Activated naive CD4-positive, alpha-beta T cell treated with anti-CD3 and anti-CD28 coated beads for 36 hours (primary cell): ENCODE results near the gene ULK4. TPM values are rescaled to one million over a fixed set of nuclear protein-coding genes. Genes with fewer than 3 reads are reported as not detected.

Experiments
- CTCF ChIA-PET: fragments of 350-600 bp; sonication (Branson Sonifier 250); formaldehyde crosslinking; loops from one replicate; lab custom pipeline; 2021; ENCODE audit warnings: antibody characterized with exemption; lab: Charles Lee
- DNase-seq: peaks from one replicate; pipeline ENCODE4 v3.0.0-alpha.2; 2020
- H3K27ac Mint-ChIP-seq: one replicate; pipeline ENCODE4 v1.8.0; 2021; ENCODE audit warnings: mild to moderate bottlenecking, mixed read lengths
- H3K27me3 Mint-ChIP-seq: one replicate; pipeline ENCODE4 v1.8.0; 2021; ENCODE audit warnings: low read depth, mixed read lengths
- H3K36me3 Mint-ChIP-seq: one replicate; pipeline ENCODE4 v1.8.0; 2021; ENCODE audit warnings: low read depth, mixed read lengths
- H3K4me1 Mint-ChIP-seq: one replicate; pipeline ENCODE4 v1.8.0; 2021; ENCODE audit warnings: low read depth, mixed read lengths
- H3K4me3 Mint-ChIP-seq: one replicate; pipeline ENCODE4 v1.8.0; 2021; ENCODE audit warnings: mild to moderate bottlenecking, moderate library complexity, mixed read lengths
- H3K9me3 Mint-ChIP-seq: one replicate; pipeline ENCODE4 v1.8.0; 2021; ENCODE audit warnings: mixed read lengths
- intact Hi-C: fragments of 100-400 bp; cut with micrococcal nuclease; formaldehyde crosslinking; loops from one replicate; pipeline ENCODE4 v1.15.1; 2023
- total RNA-seq, 2 experiments: library from RNA; stranded (reverse); gene quantifications; one replicate each; pipeline ENCODE4 v1.2.3, GENCODE V29; 2021

The ULK4 gene
- total RNA-seq, 2 experiments from 2014 or later: 8.5 to 9.1 TPM

DNA sequence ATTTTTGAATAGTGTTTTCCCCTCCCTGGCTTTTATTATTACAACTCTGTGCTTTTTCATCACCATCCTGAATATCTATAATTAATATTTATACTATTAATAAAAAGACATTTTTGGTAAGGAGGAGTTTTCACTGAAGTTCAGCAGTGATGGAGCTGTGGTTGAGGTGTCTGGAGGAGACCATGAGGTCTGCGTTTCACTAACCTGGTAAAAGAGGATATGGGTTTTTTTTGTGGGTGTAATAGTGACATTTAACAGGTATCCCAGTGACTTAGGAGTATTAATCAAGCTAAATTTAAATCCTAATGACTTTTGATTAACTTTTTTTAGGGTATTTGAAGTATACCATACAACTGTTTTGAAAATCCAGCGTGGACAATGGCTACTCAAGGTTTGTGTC lies 738.2 kb downstream of the ULK4 start:
- intact Hi-C loops: no loop called here
- H3K36me3 Mint-ChIP-seq: peaks cover 41% of the 10 kb centered on the region
- no peak overlapping the region for H3K4me3 Mint-ChIP-seq
- DNase-seq: no peak
- peaks cover 46% of the 10 kb centered on the region for H3K4me1 Mint-ChIP-seq
- peak overlapping the region; percentile 0 for H3K27ac Mint-ChIP-seq
- CTCF ChIA-PET: no interaction called here
- H3K27me3 Mint-ChIP-seq: no peaks in the 10 kb centered on the region
- H3K9me3 Mint-ChIP-seq: no peaks in the 10 kb centered on the region

DNA sequence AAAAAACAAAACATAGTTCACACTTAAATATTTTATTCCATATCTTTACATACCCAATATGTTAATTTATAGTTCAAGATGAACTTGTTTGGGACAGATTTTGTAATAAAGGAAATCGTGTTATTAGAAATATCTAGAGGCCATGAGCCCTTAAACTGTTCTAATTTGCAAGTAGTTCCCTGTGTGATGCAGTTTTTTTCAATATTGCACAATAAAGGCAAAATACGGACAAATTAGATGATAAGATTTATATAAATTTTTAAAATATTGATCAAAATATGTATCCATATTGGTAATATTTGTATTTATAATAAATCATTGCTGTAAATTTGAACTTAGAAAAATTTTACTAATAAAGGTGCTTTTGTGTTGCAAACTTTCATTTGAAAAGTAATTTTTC lies 738.8 kb downstream of the ULK4 start:
- no peak for DNase-seq
- CTCF ChIA-PET: interaction anchor here (0.6 kb wide), 1 partner anchor 497 kb away, joined by 3 read pairs; no protein-coding TSS in a partner anchor
- H3K27me3 Mint-ChIP-seq: no peaks in the 10 kb centered on the region
- intact Hi-C loops: no loop called here
- H3K9me3 Mint-ChIP-seq: no peaks in the 10 kb centered on the region
- H3K27ac Mint-ChIP-seq: no peak overlapping the region
- H3K36me3 Mint-ChIP-seq: peaks cover 35% of the 10 kb centered on the region
- no peak overlapping the region for H3K4me3 Mint-ChIP-seq
- peaks cover 48% of the 10 kb centered on the region for H3K4me1 Mint-ChIP-seq

DNA sequence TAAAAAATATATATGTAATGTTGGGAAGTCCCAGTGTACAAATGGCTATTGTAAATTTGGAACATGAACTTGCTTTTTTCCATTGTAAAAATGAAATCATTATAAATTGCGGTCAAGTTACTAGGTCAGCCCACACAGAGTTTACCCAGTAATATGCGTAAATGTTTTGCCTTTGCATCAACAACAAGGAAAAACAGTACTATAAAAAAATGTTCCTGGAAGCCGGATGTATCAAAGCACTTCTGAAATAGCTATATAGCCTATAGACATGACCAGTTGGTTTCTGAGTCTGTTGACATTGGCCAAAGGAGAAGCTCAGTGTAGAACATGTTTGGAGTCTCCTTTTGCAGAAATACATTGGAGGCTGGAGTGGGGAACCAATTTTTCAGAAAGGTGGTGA lies 739.4 kb downstream of the ULK4 start:
- peaks cover 53% of the 10 kb centered on the region for H3K4me1 Mint-ChIP-seq

DNA sequence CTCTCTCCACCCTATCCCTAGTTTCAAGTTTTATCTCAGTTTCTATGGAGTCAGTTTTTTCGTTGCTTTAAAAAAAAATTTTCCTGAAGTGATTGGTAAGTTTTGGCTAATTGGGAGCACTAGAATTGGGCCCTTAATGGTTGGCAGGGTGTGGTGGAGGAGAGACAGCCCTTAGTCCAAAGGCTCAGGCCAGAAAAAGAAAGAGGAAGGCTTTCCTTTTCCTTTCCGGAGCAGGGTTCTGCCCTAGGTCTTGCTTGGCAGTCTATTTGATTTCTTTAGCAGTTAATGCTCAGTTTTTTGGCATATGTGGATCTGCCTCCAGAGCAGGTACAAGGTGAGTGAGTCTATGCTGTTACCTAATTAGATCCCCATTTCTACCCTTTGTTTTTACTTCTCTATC lies 739.9 kb downstream of the ULK4 start:
- no peak for DNase-seq
- Mint-ChIP-seq H3K4me3 (no peak overlapping the region), H3K36me3 (peaks cover 30% of the 10 kb centered on the region), H3K4me1 (peaks cover 57% of the 10 kb centered on the region), H3K27me3 (no peaks in the 10 kb centered on the region), H3K9me3 (no peaks in the 10 kb centered on the region), H3K27ac (peak overlapping the region; percentile 43)
- intact Hi-C loops: no loop called here
- CTCF ChIA-PET: no interaction called here

More for the DNA sequence above, 739.4 kb downstream of the ULK4 start:
- DNase-seq: no peak
- peaks cover 32% of the 10 kb centered on the region for H3K36me3 Mint-ChIP-seq
- H3K9me3 Mint-ChIP-seq: no peaks in the 10 kb centered on the region
- H3K27ac Mint-ChIP-seq: peak overlapping the region; percentile 4
- CTCF ChIA-PET: interaction anchor here (0.6 kb wide), 1 partner anchor 497 kb away, joined by 3 read pairs; no protein-coding TSS in a partner anchor
- intact Hi-C loops: no loop called here
- no peaks in the 10 kb centered on the region for H3K27me3 Mint-ChIP-seq
- no peak overlapping the region for H3K4me3 Mint-ChIP-seq

DNA sequence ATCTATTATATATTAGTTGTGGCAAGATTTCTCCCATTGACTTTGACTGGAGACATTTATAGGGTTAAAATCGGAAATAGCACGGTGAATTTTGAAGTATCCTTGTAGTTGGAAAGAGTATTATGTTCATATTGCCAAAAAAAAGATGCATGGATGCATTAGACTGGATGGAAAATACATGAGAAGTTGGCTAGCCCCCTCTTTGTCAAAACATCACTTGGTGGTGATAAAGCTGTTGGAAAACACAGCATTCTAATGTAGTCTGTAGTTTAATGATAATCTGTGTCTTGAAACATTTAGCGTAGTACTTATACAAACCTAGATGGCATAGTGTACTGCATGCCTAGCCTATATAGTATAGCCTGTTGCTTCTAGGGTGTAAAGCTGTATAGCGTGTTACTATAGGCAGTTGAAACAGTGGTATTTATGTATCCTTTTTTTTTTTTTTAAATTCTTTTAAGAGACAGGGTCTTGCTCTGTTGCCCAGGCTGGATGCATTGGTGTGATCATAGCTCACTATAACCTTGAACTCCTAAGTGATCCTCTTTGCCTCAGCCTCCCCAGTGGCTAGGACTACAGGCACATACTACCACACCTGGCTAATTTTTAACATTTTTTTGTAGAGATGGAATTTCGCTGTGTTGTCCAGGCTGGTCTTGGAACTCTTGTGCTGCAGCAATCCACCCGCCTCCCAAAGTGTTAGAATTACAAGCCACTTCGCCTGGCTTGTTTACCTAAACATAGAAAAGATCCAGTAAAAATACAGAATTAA lies 740.8 kb downstream of the ULK4 start:
- Mint-ChIP-seq H3K27me3 (no peaks in the 10 kb centered on the region), H3K27ac (peak overlapping the region; percentile 37), H3K36me3 (peaks cover 21% of the 10 kb centered on the region), H3K4me3 (no peak overlapping the region), H3K4me1 (peaks cover 58% of the 10 kb centered on the region), H3K9me3 (no peaks in the 10 kb centered on the region)
- intact Hi-C loops: no loop called here
- CTCF ChIA-PET: interaction anchor here (0.6 kb wide), 2 partner anchors 155 to 188 kb away, joined by 3 read pairs; no protein-coding TSS in a partner anchor
- no peak for DNase-seq

DNA sequence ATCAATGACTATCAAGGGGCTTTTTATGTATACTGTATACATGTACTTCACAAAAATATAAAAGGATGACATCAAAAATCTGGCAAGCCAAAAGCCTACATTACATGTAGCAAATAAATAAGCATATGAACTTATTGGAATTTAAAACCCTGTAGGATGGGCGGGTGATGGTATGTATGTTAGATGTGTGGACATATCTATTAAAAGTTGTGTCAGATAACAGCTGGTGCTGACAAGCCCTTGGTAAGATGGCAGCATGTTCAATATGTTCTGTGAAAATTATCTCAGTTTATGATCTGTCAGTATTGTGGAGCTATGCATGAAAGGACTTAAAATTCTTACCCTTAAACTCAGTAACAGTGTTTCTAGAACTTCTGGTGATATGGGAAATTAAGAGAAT lies 742.5 kb downstream of the ULK4 start:
- no peak overlapping the region for H3K27ac Mint-ChIP-seq
- intact Hi-C loops: no loop called here

DNA sequence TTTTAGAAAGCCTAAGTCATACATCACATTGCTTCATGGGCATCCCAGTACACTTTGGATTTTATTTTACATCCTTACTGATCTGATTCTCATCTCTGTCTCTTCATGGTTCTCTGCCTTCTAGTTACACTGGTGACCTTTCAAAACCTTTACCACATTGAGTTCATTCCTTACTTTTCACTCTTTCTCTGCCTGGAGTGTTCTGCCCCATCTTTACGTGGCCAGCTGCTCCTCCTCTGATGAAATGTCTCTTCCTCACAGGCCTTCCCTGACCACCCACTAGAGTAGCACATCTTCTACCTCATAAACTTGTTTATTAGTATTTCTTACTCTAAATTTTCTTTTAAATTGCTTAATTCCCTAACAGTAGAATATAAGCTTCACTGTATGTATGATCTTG lies 744.9 kb downstream of the ULK4 start:
- no peak for DNase-seq
- CTCF ChIA-PET: no interaction called here
- Mint-ChIP-seq H3K36me3 (peaks cover 3% of the 10 kb centered on the region), H3K9me3 (no peaks in the 10 kb centered on the region), H3K4me3 (no peak overlapping the region), H3K27me3 (no peaks in the 10 kb centered on the region), H3K27ac (peak overlapping the region; percentile 17), H3K4me1 (peaks cover 85% of the 10 kb centered on the region)
- intact Hi-C loops: no loop called here

More for the DNA sequence above, 742.5 kb downstream of the ULK4 start:
- CTCF ChIA-PET: interaction anchor here (0.7 kb wide), 1 partner anchor 48 kb away, joined by 3 read pairs; no protein-coding TSS in a partner anchor
- no peak for DNase-seq
- no peaks in the 10 kb centered on the region for H3K27me3 Mint-ChIP-seq
- no peaks in the 10 kb centered on the region for H3K9me3 Mint-ChIP-seq
- H3K4me1 Mint-ChIP-seq: peaks cover 68% of the 10 kb centered on the region
- H3K36me3 Mint-ChIP-seq: peaks cover 12% of the 10 kb centered on the region
- no peak overlapping the region for H3K4me3 Mint-ChIP-seq

DNA sequence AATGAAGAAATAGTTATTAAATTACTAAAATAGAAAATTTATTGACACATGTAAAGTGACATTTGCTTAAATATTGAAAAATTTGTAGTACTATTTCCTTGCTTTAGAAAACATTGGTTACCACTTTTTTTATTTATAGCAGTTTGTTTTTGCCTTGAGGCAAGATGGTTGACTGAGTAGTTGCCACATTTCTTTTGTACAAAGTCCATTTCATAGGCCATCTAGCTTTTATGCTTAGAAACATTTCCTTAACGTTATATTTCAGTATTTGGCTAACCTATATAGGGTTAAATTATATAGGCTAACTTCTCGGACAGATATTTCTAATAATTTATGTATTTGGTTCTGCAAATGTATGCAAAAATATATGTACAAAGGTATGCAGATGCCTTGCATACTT lies 745.5 kb downstream of the ULK4 start:
- intact Hi-C loops: no loop called here
- Mint-ChIP-seq H3K27ac (no peak overlapping the region), H3K36me3 (peaks cover 6% of the 10 kb centered on the region), H3K4me1 (peaks cover 85% of the 10 kb centered on the region), H3K4me3 (no peak overlapping the region), H3K9me3 (no peaks in the 10 kb centered on the region), H3K27me3 (no peaks in the 10 kb centered on the region)
- no peak for DNase-seq
- CTCF ChIA-PET: no interaction called here

DNA sequence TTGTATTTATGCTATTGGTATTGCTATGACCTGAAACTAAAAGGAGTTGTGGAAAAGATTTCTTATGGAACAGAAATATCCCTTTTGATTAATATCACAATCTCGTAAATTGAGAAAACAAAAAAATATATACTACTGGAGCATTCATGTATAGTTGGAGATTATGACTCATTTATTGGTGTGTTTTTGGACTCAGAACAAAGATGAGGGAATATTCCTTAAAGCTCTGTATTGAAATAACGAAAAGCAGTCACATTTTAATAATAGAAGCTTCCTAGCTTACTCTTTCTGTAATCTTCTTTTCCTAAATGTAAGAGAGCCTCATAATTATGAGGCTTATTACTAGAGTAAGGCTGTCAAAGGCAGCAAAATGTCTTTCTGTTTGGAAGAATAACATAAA lies 748.3 kb downstream of the ULK4 start:
- Mint-ChIP-seq H3K9me3 (peaks cover 1% of the 10 kb centered on the region), H3K4me1 (peaks cover 74% of the 10 kb centered on the region), H3K36me3 (peaks cover 15% of the 10 kb centered on the region), H3K4me3 (no peak overlapping the region), H3K27ac (peak overlapping the region; percentile 48), H3K27me3 (no peaks in the 10 kb centered on the region)
- CTCF ChIA-PET: no interaction called here
- intact Hi-C loops: loop anchor here (1.0 kb wide), 1 partner anchor 12 kb away; no protein-coding TSS in a partner anchor
- no peak for DNase-seq

DNA sequence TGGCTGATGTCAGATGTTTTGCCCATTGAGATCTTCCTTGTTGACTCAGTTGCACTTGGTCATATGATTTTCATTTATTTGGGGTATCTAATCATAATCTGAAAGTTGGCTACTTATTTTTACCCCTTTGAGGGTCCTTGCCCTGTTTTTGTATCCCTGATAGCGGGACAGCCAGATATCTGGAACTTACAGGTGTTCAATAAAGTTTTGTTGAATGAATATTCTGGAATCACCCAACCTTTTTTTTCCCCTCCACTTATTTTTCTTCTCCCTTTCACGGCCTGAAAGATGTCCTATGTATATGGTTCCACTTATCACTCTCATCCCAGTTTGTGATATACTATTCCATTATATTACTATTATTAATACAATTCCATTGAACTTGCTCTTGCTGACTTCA lies 749.8 kb downstream of the ULK4 start:
- Mint-ChIP-seq H3K4me1 (peaks cover 77% of the 10 kb centered on the region), H3K27me3 (no peaks in the 10 kb centered on the region), H3K27ac (no peak overlapping the region), H3K36me3 (peaks cover 18% of the 10 kb centered on the region), H3K9me3 (peaks cover 1% of the 10 kb centered on the region), H3K4me3 (no peak overlapping the region)
- intact Hi-C loops: no loop called here
- CTCF ChIA-PET: interaction anchor here (1.0 kb wide), 1 partner anchor 11 kb away, joined by 3 read pairs; no protein-coding TSS in a partner anchor
- DNase-seq: no peak

DNA sequence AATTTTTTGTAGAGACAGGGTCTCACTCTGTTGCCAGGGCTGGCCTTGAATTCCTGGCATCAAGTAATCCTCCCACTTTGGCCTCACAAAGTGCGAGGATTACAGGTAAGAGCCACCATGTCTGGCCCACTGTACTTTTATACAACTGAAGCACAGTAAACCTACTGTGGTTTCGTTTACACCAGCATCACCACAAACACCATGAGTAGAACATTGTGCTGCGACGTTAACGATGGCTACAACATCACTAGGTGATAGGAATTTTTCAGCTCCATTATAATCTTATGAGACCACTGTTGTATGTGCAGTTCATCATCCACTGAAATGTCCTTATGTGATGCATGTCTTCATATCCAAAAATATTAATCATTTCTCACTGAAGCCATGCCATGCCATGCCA lies 750.9 kb downstream of the ULK4 start:
- intact Hi-C loops: no loop called here
- DNase-seq: no peak
- CTCF ChIA-PET: no interaction called here
- Mint-ChIP-seq H3K9me3 (peaks cover 1% of the 10 kb centered on the region), H3K27me3 (no peaks in the 10 kb centered on the region), H3K27ac (no peak overlapping the region), H3K36me3 (peaks cover 18% of the 10 kb centered on the region), H3K4me1 (peaks cover 80% of the 10 kb centered on the region), H3K4me3 (no peak overlapping the region)

DNA sequence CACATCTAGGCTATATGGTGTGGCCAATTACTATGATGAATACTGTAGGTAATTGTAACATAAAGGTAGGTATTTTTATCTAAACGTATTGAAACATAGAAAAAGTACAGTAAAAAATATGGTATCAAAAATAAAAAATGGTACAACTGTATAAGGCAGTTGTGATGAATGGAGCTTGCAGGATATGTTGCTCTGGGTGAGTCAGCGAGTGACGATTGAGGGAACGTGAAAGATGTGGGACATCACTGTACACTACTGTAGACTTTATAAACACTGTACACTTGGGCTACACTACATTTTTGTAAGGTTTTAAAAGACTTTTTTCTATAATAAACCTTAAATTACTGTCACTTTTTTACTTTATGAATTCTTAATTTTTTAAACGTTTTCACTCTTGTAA lies 752.3 kb downstream of the ULK4 start:
- Mint-ChIP-seq H3K27me3 (no peaks in the 10 kb centered on the region), H3K27ac (no peak overlapping the region), H3K4me1 (peaks cover 82% of the 10 kb centered on the region), H3K9me3 (peaks cover 1% of the 10 kb centered on the region), H3K36me3 (peaks cover 16% of the 10 kb centered on the region), H3K4me3 (no peak overlapping the region)
- no peak for DNase-seq
- intact Hi-C loops: loop anchor here (1.0 to 10.0 kb wide), 4 partner anchors 9 to 1175 kb away; no protein-coding TSS in a partner anchor
- CTCF ChIA-PET: interaction anchor here (1.4 kb wide), 1 partner anchor 17 kb away, joined by 3 read pairs; no protein-coding TSS in a partner anchor
